Natural killer cell (primary cell): ENCODE results near the gene METTL8. TPM values are rescaled to one million over a fixed set of nuclear protein-coding genes. Genes with fewer than 3 reads are reported as not detected.

ENCODE experiments used
- ATAC-seq, 3 donors: fragments of 150-1000 bp in 2 of 3; fragments of 200-7000 bp in 1 of 3; cut with Tn5 transposase; 1 replicate in 1 of 3; 2 replicates in 2 of 3; pipeline ENCODE4 v1.10.0; 2021; ENCODE audit warnings: mild to moderate bottlenecking in 2 of 3, moderate library complexity in 2 of 3
- DNase-seq, 2 donors: peaks; one replicate each; pipeline versions ENCODE4 v3.0.0 to v3.0.0-alpha.2; 2013 to 2021; ENCODE audit warnings: mixed read lengths in 1 of 2
- H3K27ac ChIP-seq: one replicate; pipeline ENCODE4 v1.5.1; 2013; ENCODE audit warnings: mild to moderate bottlenecking, low read length
- H3K27me3 ChIP-seq: one replicate; pipeline ENCODE4 v1.6.1; 2013; ENCODE audit warnings: low read length; ENCODE audit not compliant: control insufficient read depth, insufficient read depth
- H3K36me3 ChIP-seq: one replicate; pipeline ENCODE4 v1.6.1; 2013; ENCODE audit warnings: low read length; ENCODE audit not compliant: control insufficient read depth, insufficient read depth
- H3K4me1 ChIP-seq: one replicate; pipeline ENCODE4 v1.6.1; 2013; ENCODE audit warnings: low read length; ENCODE audit not compliant: control insufficient read depth, insufficient read depth
- H3K4me3 ChIP-seq: one replicate; pipeline ENCODE4 v1.5.1; 2013; ENCODE audit warnings: low read length
- H3K9me3 ChIP-seq: one replicate; pipeline ENCODE4 v1.6.1; 2013; ENCODE audit warnings: low read length; ENCODE audit not compliant: control insufficient read depth, insufficient read depth
- H3K27ac Mint-ChIP-seq, 2 donors: one replicate each; pipeline ENCODE4 v1.8.0; 2022; ENCODE audit warnings: mild to moderate bottlenecking in 2 of 2, mixed read lengths in 2 of 2, moderate library complexity in 1 of 2
- H3K27me3 Mint-ChIP-seq, 2 donors: one replicate each; pipeline ENCODE4 v1.8.0; 2022; ENCODE audit warnings: low read depth in 2 of 2, mixed read lengths in 2 of 2
- H3K36me3 Mint-ChIP-seq: one replicate; pipeline ENCODE4 v1.8.0; 2022; ENCODE audit warnings: mixed read lengths
- H3K4me1 Mint-ChIP-seq, 2 donors: one replicate each; pipeline ENCODE4 v1.8.0; 2022; ENCODE audit warnings: mixed read lengths in 2 of 2
- H3K4me3 Mint-ChIP-seq: one replicate; pipeline ENCODE4 v1.8.0; 2022; ENCODE audit warnings: mild to moderate bottlenecking, moderate library complexity, mixed read lengths
- H3K9me3 Mint-ChIP-seq, 2 donors: one replicate each; pipeline ENCODE4 v1.8.0; 2022; ENCODE audit warnings: mixed read lengths in 2 of 2
- CTCF ChIP-seq: fragments of 200-600 bp; IDR thresholded peaks from one replicate; pipeline ENCODE4 v1.8.0; 2022; ENCODE audit warnings: antibody characterized with exemption
- WGBS: methylation state at CpG from one replicate; pipeline ENCODE4 v1.1.7; 2013; ENCODE audit warnings: missing lambda C conversion rate; ENCODE audit not compliant: insufficient coverage; 5-methylcytosine and 5-hydroxymethylcytosine counted together
- intact Hi-C: fragments of 100-400 bp; cut with micrococcal nuclease; formaldehyde crosslinking; loops from one replicate; pipeline ENCODE4 v1.14.2; 2022
- total RNA-seq, 4 donors: library from RNA; stranded (reverse); fragments of 120-200 nt in 1 of 4; gene quantifications; one replicate each; pipeline versions ENCODE4 v1.2.3 to v1.2.4, GENCODE V29; 2013 to 2022

Gene METTL8
- total RNA-seq, 3 donors from 2014 or later (not counting 1 experiment from before 2014, with no cell fraction given), result 14.3 to 16.7 (median 15.2) TPM

- Histone ChIP-seq H3K9me3 (no peaks in the 10 kb centered on the region), H3K4me1 (no peaks in the 10 kb centered on the region), H3K36me3 (no peaks in the 10 kb centered on the region), H3K4me3 (peak overlapping the region; percentile 19), H3K27ac (peak overlapping the region; percentile 79), H3K27me3 (no peaks in the 10 kb centered on the region)
- Mint-ChIP-seq H3K27ac (no peak overlapping the region), H3K4me3 (no peak overlapping the region), H3K27me3 (no peaks in the 10 kb centered on the region), H3K36me3 (no peaks in the 10 kb centered on the region), H3K9me3 (no peaks in the 10 kb centered on the region), H3K4me1 (no peaks in the 10 kb centered on the region)
- intact Hi-C loops, result no loop called here
- DNase-seq (no peak), ATAC-seq (no peak)
- TF ChIP-seq CTCF, result no peak
- 67% methylated on average over 5 of the region's 5 CpGs for WGBS
Measured at GRCh38 chr2:171323971-171324528, 109.7 kb downstream of the METTL8 start.

DNA sequence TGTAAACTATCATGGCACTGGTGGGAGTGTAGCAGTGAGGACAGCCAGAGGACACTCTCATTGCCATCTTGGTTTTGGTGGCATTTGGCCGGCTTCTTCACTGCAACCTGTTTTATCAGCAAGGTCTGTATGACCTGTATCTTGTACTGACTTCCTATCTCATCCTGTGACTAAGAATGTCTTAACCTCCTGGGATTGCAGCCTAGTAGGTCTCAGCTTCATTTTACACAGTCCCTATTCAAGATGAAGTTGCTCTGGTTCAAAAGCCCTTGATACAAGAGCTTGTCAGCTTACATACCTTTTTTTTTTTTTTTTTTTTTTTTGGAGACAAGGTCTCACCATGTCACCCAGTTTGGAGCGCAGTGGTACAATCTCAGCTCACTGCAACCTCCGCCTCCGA is 110.9 kb downstream of the METTL8 start:
- no peak overlapping the region for H3K27ac Mint-ChIP-seq
- Histone ChIP-seq H3K4me3 (no peak overlapping the region), H3K9me3 (no peaks in the 10 kb centered on the region), H3K4me1 (no peaks in the 10 kb centered on the region), H3K27me3 (no peaks in the 10 kb centered on the region), H3K27ac (peak overlapping the region; percentile 79), H3K36me3 (no peaks in the 10 kb centered on the region)
- H3K27me3 Mint-ChIP-seq, result no peaks in the 10 kb centered on the region
- intact Hi-C loops, result no loop called here
- TF ChIP-seq CTCF, result no peak
- H3K4me3 Mint-ChIP-seq, result no peak overlapping the region
- no peaks in the 10 kb centered on the region for H3K4me1 Mint-ChIP-seq
- no peaks in the 10 kb centered on the region for H3K9me3 Mint-ChIP-seq
- no peak for ATAC-seq
- 93% methylated on average over 4 of the region's 4 CpGs for WGBS
- H3K36me3 Mint-ChIP-seq, result no peaks in the 10 kb centered on the region
- DNase-seq, result no peak

GRCh38 chr2:171320731-171321130 is 113.1 kb downstream of the METTL8 start:
- H3K27ac Mint-ChIP-seq, result no peak overlapping the region
- ATAC-seq (no peak), DNase-seq (no peak)
- Histone ChIP-seq H3K27ac (peak overlapping the region; percentile 37), H3K4me3 (no peak overlapping the region), H3K27me3 (no peaks in the 10 kb centered on the region), H3K9me3 (no peaks in the 10 kb centered on the region), H3K4me1 (no peaks in the 10 kb centered on the region), H3K36me3 (no peaks in the 10 kb centered on the region)
- intact Hi-C loops, result no loop called here
- H3K27me3 Mint-ChIP-seq, result no peaks in the 10 kb centered on the region
- no peak for TF ChIP-seq CTCF
- no peak overlapping the region for H3K4me3 Mint-ChIP-seq
- no peaks in the 10 kb centered on the region for H3K9me3 Mint-ChIP-seq
- H3K4me1 Mint-ChIP-seq, result no peaks in the 10 kb centered on the region
- no peaks in the 10 kb centered on the region for H3K36me3 Mint-ChIP-seq

- Histone ChIP-seq H3K4me1 (no peaks in the 10 kb centered on the region), H3K27me3 (no peaks in the 10 kb centered on the region), H3K36me3 (no peaks in the 10 kb centered on the region), H3K27ac (peak overlapping the region; percentile 8), H3K9me3 (no peaks in the 10 kb centered on the region), H3K4me3 (no peak overlapping the region)
- intact Hi-C loops, result no loop called here
- no peaks in the 10 kb centered on the region for H3K36me3 Mint-ChIP-seq
- ATAC-seq, result no peak
- 92% methylated on average over 4 of the region's 5 CpGs for WGBS
- no peaks in the 10 kb centered on the region for H3K27me3 Mint-ChIP-seq
- no peak overlapping the region for H3K27ac Mint-ChIP-seq
- no peaks in the 10 kb centered on the region for H3K9me3 Mint-ChIP-seq
- no peak overlapping the region for H3K4me3 Mint-ChIP-seq
- no peak for TF ChIP-seq CTCF
- H3K4me1 Mint-ChIP-seq, result no peaks in the 10 kb centered on the region
- no peak for DNase-seq
Measured at GRCh38 chr2:171320208-171320621, 113.6 kb downstream of the METTL8 start.
